Endothelial cell (in vitro differentiated cells): ENCODE data around the gene TMEM41A. TPM values are rescaled to one million over a fixed set of nuclear protein-coding genes. Genes with fewer than 3 reads are reported as not detected.

ENCODE experiments used
- DNase-seq: peaks from one replicate; pipeline ENCODE4 v3.0.0; 2021; ENCODE audit warnings: low spot score
- H3K27ac Mint-ChIP-seq: one replicate; pipeline ENCODE4 v1.8.0; 2021; ENCODE audit warnings: mixed read lengths, inconsistent platforms; ENCODE audit not compliant: unreplicated experiment
- H3K27me3 Mint-ChIP-seq: one replicate; pipeline ENCODE4 v1.8.0; 2021; ENCODE audit warnings: mild to moderate bottlenecking, moderate library complexity, mixed read lengths, inconsistent platforms; ENCODE audit not compliant: unreplicated experiment
- H3K36me3 Mint-ChIP-seq: one replicate; pipeline ENCODE4 v1.8.0; 2021; ENCODE audit warnings: mild to moderate bottlenecking, low read depth, mixed read lengths, inconsistent platforms; ENCODE audit not compliant: unreplicated experiment
- H3K4me1 Mint-ChIP-seq: one replicate; pipeline ENCODE4 v1.8.0; 2021; ENCODE audit warnings: mild to moderate bottlenecking, mixed read lengths, inconsistent platforms; ENCODE audit not compliant: unreplicated experiment
- H3K4me3 Mint-ChIP-seq: one replicate; pipeline ENCODE4 v1.8.0; 2021; ENCODE audit warnings: mild to moderate bottlenecking, mixed read lengths, inconsistent platforms; ENCODE audit not compliant: unreplicated experiment
- H3K9me3 Mint-ChIP-seq: one replicate; pipeline ENCODE4 v1.8.0; 2021; ENCODE audit warnings: mixed read lengths, inconsistent platforms; ENCODE audit not compliant: unreplicated experiment
- total RNA-seq: library from RNA; stranded (reverse); fragmentation: NEBNext Ultra II Directional; extraction: Animal tissue kit (Norgen Biotek cat#: 25700); gene quantifications from one replicate; pipeline ENCODE4 v1.2.1, GENCODE V29; 2021; ENCODE audit not compliant: unreplicated experiment
- TF ChIP-seq, protein P1 (sequence below): fragments of 200-600 bp; sonication (generic); IDR thresholded peaks from one replicate; pipeline ENCODE4 v1.5.0; 2021; ENCODE audit warnings: antibody characterized with exemption; ENCODE audit not compliant: unreplicated experiment

Gene TMEM41A
- total RNA-seq, 1 donor from 2014 or later = 18.1 TPM

DNA sequence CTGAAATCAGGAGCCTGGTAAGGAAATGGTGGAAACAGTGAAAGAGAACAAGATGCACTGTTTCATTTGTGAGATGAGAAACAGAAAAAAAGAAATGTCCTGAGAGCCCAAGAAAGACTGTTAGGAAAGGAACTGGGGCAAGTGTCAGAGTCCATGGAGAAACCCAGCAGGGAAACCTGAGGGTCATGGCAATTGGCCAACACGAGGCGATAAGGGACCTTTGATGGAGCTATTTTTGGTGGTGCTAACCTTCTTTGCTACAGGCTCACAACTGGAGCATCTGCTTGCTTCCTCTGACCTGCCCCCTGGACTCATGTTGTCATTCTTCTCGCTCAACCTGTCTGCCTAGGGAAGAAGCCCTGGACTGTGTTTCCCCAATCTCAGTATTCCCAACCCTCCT, 4.2 kb upstream of the TMEM41A start:
- Mint-ChIP-seq H3K27me3 (peaks cover 8% of the 10 kb centered on the region), H3K27ac (no peak overlapping the region), H3K9me3 (no peaks in the 10 kb centered on the region), H3K4me1 (peaks cover 4% of the 10 kb centered on the region), H3K36me3 (peaks cover 3% of the 10 kb centered on the region), H3K4me3 (no peak overlapping the region)
- TF ChIP-seq, protein P1, sequence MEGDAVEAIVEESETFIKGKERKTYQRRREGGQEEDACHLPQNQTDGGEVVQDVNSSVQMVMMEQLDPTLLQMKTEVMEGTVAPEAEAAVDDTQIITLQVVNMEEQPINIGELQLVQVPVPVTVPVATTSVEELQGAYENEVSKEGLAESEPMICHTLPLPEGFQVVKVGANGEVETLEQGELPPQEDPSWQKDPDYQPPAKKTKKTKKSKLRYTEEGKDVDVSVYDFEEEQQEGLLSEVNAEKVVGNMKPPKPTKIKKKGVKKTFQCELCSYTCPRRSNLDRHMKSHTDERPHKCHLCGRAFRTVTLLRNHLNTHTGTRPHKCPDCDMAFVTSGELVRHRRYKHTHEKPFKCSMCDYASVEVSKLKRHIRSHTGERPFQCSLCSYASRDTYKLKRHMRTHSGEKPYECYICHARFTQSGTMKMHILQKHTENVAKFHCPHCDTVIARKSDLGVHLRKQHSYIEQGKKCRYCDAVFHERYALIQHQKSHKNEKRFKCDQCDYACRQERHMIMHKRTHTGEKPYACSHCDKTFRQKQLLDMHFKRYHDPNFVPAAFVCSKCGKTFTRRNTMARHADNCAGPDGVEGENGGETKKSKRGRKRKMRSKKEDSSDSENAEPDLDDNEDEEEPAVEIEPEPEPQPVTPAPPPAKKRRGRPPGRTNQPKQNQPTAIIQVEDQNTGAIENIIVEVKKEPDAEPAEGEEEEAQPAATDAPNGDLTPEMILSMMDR = no peak
- no peak for DNase-seq

DNA sequence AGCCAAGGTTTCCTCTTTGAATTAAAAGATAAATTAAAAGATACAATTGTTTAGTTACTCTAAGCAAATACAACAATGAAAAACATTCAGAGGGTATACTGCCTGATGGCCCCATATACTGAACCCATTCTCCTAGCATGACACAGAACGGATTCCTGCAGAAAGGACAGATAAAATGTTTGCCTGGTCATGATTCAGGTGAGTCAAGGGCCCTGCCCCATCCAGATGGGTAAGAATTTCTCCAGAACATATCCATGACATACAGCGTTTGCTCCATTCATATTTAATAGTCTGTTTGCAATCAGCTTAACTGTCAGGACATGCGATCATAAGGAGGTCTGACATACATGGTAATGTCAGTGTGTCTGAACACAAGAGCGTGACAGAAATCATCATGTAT, 8.6 kb downstream of the TMEM41A start:
- peaks cover 10% of the 10 kb centered on the region for H3K4me1 Mint-ChIP-seq
- peaks cover 28% of the 10 kb centered on the region for H3K36me3 Mint-ChIP-seq
- TF ChIP-seq, protein P1 = no peak
- DNase-seq = no peak
- H3K4me3 Mint-ChIP-seq = no peak overlapping the region
- no peaks in the 10 kb centered on the region for H3K9me3 Mint-ChIP-seq
- H3K27me3 Mint-ChIP-seq = peaks cover 4% of the 10 kb centered on the region
- H3K27ac Mint-ChIP-seq = no peak overlapping the region

DNA sequence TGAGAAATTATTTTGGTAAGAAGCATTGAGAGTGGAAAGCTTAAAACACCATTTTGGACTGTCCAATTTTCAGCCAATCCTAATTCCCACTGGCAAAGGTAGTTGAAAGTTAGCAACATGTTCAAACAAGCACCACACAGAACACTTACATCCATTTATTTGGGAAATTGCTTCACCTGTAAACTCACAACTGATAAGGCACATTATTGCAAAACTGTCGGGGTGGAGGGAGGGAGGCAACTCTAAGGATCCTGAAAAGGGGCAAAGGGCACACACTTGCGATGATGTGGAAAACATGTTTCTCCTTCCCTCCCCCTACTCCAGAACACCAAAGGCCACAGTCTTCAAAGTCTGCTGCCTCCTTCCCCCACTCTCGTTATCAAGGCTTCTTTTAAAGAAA, 9.4 kb downstream of the TMEM41A start:
- no peak overlapping the region for H3K27ac Mint-ChIP-seq
- H3K27me3 Mint-ChIP-seq = peaks cover 4% of the 10 kb centered on the region
- H3K4me1 Mint-ChIP-seq = peaks cover 14% of the 10 kb centered on the region
- H3K36me3 Mint-ChIP-seq = peaks cover 24% of the 10 kb centered on the region
- no peaks in the 10 kb centered on the region for H3K9me3 Mint-ChIP-seq
- no peak for DNase-seq
- TF ChIP-seq, protein P1 = no peak
- H3K4me3 Mint-ChIP-seq = peak overlapping the region; percentile 40

DNA sequence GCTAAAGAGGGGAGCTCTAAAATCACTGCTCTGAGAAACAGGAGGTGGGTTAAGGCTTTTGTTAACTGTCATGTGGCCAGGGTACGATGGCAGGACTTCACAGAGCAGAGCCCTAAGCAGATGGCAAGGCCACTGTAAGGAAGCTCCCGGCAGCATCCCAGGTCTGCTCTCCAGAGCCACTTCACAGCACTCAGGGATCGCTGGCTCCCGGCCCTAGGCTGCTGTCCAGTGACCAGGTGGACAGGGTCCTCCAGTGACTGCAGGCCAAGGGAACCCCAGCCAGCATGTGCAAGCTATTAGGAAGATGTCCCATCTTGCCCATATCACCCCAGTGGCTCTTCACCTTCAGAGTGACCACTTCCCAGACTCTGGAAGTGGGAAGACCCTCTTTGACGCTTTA, 10.4 kb downstream of the TMEM41A start:
- Mint-ChIP-seq H3K9me3 (no peaks in the 10 kb centered on the region), H3K27me3 (peaks cover 4% of the 10 kb centered on the region), H3K4me1 (peaks cover 8% of the 10 kb centered on the region), H3K36me3 (peaks cover 18% of the 10 kb centered on the region), H3K4me3 (no peak overlapping the region), H3K27ac (no peak overlapping the region)
- TF ChIP-seq, protein P1 = no peak
- DNase-seq = no peak

DNA sequence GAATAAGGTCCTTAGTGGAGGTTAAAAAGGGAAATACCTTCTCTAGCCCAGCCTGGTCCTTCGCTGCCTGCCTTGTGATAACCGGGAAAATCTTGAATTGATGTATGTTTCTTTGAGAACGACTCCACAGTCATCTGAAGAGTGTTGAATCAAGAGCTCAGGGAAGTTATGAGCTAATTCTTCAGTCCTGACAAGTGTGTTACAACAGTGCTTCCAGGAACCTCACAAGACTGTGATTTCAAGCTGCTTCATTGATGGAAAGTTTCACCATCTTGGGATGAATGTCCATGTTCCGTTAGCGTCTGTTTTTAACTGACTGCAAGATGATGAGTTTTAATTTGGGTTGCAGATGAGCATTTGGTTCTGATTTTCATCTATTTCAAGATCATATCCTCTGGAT, 12.4 kb downstream of the TMEM41A start:
- Mint-ChIP-seq H3K4me3 (no peak overlapping the region), H3K27ac (no peak overlapping the region), H3K36me3 (peaks cover 27% of the 10 kb centered on the region), H3K27me3 (peaks cover 4% of the 10 kb centered on the region), H3K4me1 (peaks cover 22% of the 10 kb centered on the region), H3K9me3 (no peaks in the 10 kb centered on the region)
- TF ChIP-seq, protein P1 = no peak
- DNase-seq = no peak
